DND-41 (cell line): ENCODE results near the gene ACP2.
A peak's percentile ranks its signal among the peaks of the same experiment; 100 is the strongest.

Experiments
- ATAC-seq: fragments of 200-7000 bp; cut with Tn5 transposase; 3 replicates; pipeline ENCODE4 v1.9.1; 2021; ENCODE audit warnings: low read depth; ENCODE audit not compliant: insufficient read depth
- DNase-seq: peaks from one replicate; pipeline ENCODE4 v3.0.0-alpha.2; 2020
- H2AFZ ChIP-seq: 2 replicates; pipeline ENCODE4 v1.6.0; 2012; ENCODE audit warnings: low read depth, low read length
- H3K27ac ChIP-seq: 2 replicates; pipeline ENCODE4 v1.5.1; 2012; ENCODE audit warnings: low read length, inconsistent platforms
- H3K27me3 ChIP-seq: fragments of 200-600 bp; sonication (generic); 2 replicates; pipeline ENCODE4 v1.6.0; 2012; ENCODE audit warnings: low read length, mild to moderate bottlenecking, inconsistent platforms; ENCODE audit not compliant: insufficient read depth, poor library complexity
- H3K36me3 ChIP-seq: 2 replicates; pipeline ENCODE4 v1.5.1; 2012; ENCODE audit warnings: low read length, inconsistent platforms; ENCODE audit not compliant: insufficient read depth
- H3K4me1 ChIP-seq: 2 replicates; pipeline ENCODE4 v1.5.1; 2012; ENCODE audit warnings: mild to moderate bottlenecking, low read length; ENCODE audit not compliant: insufficient read depth
- H3K4me2 ChIP-seq: 2 replicates; pipeline ENCODE4 v1.6.0; 2012; ENCODE audit warnings: mild to moderate bottlenecking, moderate library complexity, low read length, inconsistent platforms; ENCODE audit not compliant: insufficient read depth
- H3K4me3 ChIP-seq, 2 experiments: fragments of 200-600 bp in 1 of 2; shearing (Covaris generic) in 1 of 2; 2 replicates each; pipeline ENCODE4 v1.5.1; 2012 to 2016; ENCODE audit warnings: inconsistent platforms in 2 of 2, low read length in 2 of 2, mild to moderate bottlenecking in 2 of 2, low read depth in 1 of 2, moderate library complexity in 1 of 2
- H3K79me2 ChIP-seq: 2 replicates; pipeline ENCODE4 v1.6.0; 2012; ENCODE audit warnings: low read length, inconsistent platforms; ENCODE audit not compliant: insufficient read depth
- H3K9ac ChIP-seq: 2 replicates; pipeline ENCODE4 v1.6.0; 2012; ENCODE audit warnings: low read depth, mild to moderate bottlenecking, inconsistent platforms, low read length, moderate library complexity
- H3K9me3 ChIP-seq: 2 replicates; pipeline ENCODE4 v1.5.1; 2012; ENCODE audit warnings: low read length, moderate library complexity, mild to moderate bottlenecking, inconsistent platforms; ENCODE audit not compliant: insufficient read depth, severe bottlenecking
- H4K20me1 ChIP-seq: 2 replicates; pipeline ENCODE4 v1.6.0; 2012; ENCODE audit warnings: low read length; ENCODE audit not compliant: insufficient read depth
- EZH2 ChIP-seq: IDR thresholded peaks from 3 replicates; pipeline ENCODE4 v1.6.1; 2012; ENCODE audit warnings: borderline replicate concordance, low read depth, mild to moderate bottlenecking, moderate library complexity, low read length, inconsistent platforms; ENCODE audit not compliant: severe bottlenecking
- TF ChIP-seq, protein P1 (sequence below): IDR thresholded peaks from 2 replicates; pipeline ENCODE4 v1.5.1; 2012; ENCODE audit warnings: borderline replicate concordance, low read length, moderate library complexity, mild to moderate bottlenecking; ENCODE audit not compliant: poor library complexity, severe bottlenecking; ENCODE audit errors: extremely low read depth

Gene ACP2

DNA sequence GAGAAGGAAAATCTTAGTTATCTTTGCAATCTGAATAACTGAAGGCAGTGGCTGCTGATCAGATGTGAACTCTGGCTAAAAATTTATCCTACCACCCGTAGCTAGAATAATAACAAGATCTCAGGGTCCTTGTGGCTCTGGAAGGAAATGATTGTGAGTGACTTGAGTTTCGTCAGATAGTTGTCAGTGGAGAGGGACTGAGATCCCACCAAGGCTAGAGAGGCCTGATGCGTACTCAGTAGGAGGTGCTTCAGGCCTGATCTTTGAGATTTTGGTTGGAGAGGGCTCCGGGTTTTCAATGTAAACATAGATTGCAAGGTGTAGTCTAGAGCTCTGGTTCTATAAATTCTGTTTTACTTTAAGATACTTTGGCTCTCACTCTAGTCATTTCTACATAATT is 22.7 kb upstream of the ACP2 start:
- Histone ChIP-seq H3K27me3 (no peaks in the 10 kb centered on the region), H3K36me3 (peaks cover 22% of the 10 kb centered on the region), H3K79me2 (peaks cover 49% of the 10 kb centered on the region), H3K27ac (peak overlapping the region; percentile 65; the same call in 1 of the 2 replicates), H3K9me3 (no peaks in the 10 kb centered on the region), H3K4me3 (peak overlapping the region; percentile 78 to 92; a peak in 3 of 4 replicates), H2AFZ (no peak overlapping the region), H3K9ac (peak overlapping the region; percentile 61), H3K4me2 (peak overlapping the region; percentile 100), H3K4me1 (peaks cover 37% of the 10 kb centered on the region), H4K20me1 (peaks cover 42% of the 10 kb centered on the region)
- TF ChIP-seq, protein P1, sequence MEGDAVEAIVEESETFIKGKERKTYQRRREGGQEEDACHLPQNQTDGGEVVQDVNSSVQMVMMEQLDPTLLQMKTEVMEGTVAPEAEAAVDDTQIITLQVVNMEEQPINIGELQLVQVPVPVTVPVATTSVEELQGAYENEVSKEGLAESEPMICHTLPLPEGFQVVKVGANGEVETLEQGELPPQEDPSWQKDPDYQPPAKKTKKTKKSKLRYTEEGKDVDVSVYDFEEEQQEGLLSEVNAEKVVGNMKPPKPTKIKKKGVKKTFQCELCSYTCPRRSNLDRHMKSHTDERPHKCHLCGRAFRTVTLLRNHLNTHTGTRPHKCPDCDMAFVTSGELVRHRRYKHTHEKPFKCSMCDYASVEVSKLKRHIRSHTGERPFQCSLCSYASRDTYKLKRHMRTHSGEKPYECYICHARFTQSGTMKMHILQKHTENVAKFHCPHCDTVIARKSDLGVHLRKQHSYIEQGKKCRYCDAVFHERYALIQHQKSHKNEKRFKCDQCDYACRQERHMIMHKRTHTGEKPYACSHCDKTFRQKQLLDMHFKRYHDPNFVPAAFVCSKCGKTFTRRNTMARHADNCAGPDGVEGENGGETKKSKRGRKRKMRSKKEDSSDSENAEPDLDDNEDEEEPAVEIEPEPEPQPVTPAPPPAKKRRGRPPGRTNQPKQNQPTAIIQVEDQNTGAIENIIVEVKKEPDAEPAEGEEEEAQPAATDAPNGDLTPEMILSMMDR, result no peak
- no peak for TF ChIP-seq EZH2
- ATAC-seq, result no peak
- no peak for DNase-seq

DNA sequence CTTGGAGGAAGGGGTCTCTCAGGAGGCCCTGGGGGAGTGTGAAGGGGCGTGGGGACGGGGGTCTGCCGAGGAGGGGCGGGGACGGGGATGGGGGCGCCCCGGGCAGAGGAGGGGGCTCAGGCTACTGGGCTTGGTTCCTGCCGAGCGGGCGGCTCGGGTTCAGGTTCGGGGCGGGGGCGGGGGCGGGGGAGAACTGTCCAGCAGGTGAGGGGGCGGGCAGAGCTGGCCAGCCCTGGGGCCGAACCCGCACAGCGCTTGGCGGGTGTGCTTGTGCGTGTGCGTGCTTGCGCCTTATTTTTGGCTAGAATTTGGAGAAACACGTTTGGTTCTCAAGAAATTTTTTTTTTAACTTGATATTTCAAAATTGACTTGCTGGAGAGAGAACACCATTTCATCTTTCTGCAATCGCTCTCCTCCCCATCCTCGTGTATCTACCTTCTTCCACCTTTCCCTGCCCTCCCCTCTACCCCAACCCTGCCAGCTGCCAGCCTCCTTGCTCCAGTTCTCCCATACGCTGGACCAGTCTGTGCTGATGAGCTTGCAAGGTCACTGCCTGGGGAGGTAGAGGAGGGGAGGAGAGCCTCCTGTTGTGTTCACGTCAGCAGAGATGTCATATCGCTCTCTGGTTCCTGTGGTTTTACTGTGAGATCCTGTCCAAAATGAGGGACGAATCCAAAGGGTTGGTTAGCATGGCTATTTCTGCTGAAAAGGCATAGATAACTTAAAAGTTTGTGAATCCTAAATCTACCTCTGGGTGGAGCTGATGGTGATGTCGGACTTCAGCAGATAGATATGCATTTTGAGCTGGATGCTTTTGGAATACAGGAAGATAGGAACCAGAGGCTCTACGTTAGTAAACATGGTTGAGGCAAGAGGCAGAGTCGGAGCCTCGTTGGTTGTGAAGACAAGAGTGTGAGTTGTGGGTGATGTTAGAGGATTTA is 22.0 kb upstream of the ACP2 start:
- H3K9ac ChIP-seq, result peak overlapping the region; percentile 61
- peak overlapping the region; percentile 78 to 92 for H3K4me3 ChIP-seq
- no peaks in the 10 kb centered on the region for H3K27me3 ChIP-seq
- peaks cover 39% of the 10 kb centered on the region for H4K20me1 ChIP-seq
- H3K4me2 ChIP-seq, result peak overlapping the region; percentile 100
- peak overlapping the region; percentile 89 for H3K27ac ChIP-seq
- peak; percentile 33 for DNase-seq
- peaks cover 15% of the 10 kb centered on the region for H3K36me3 ChIP-seq
- H2AFZ ChIP-seq, result peak overlapping the region; percentile 93
- no peak for ATAC-seq
- H3K4me1 ChIP-seq, result peaks cover 37% of the 10 kb centered on the region
- TF ChIP-seq, protein P1, result peak; percentile 37
- TF ChIP-seq EZH2, result no peak
- peaks cover 47% of the 10 kb centered on the region for H3K79me2 ChIP-seq
- H3K9me3 ChIP-seq, result no peaks in the 10 kb centered on the region

DNA sequence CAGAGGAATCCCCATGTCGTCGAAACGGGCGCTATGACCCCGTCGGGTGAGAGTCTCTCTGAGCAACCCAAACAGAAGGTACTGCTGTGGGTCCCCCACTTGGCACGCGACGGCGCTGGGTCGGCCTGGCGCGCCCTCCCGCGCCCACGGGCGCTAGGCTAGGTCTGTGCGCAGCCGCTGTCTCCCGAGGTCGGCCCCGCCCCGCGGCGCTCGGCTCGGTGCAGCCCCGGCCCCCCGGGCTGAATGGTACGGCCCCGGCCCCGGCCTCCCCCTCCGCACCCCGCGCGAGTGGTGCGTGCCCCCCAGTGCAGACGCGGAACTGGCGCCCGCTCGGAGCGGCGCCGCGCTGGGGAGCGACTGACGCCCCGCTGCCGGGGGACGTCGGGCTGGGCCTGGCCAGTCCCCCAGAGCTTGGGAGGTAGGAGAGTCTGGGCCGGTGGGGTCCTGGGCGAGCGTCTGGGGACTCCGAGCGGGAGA is 21.3 kb upstream of the ACP2 start, which contains the start of gene MADD:
TSS of gene MADD (plus strand) at position 305 of the 477 bp plus-strand sequence.
- Histone ChIP-seq H3K9me3 (no peaks in the 10 kb centered on the region), H2AFZ (peak within 1 kb of the TSS; percentile 93), H3K27me3 (no peaks in the 10 kb centered on the region), H3K4me2 (peak within 1 kb of the TSS; percentile 100), H3K27ac (peak within 1 kb of the TSS; percentile 89), H3K4me3 (peak within 1 kb of the TSS; percentile 78 to 92), H3K4me1 (peaks cover 44% of the 10 kb centered on the region), H3K9ac (peak within 1 kb of the TSS; percentile 61), H3K79me2 (peaks cover 44% of the 10 kb centered on the region), H4K20me1 (peaks cover 37% of the 10 kb centered on the region), H3K36me3 (peaks cover 7% of the 10 kb centered on the region)
- ATAC-seq (peak; percentile 85), DNase-seq (peak; percentile 92)
- TF ChIP-seq, protein P1, result peak; percentile 29
- no peak for TF ChIP-seq EZH2
